GM19099 (cell line): ENCODE results near the gene MPST.

Experiments
- POLR2A ChIP-seq: IDR thresholded peaks from 3 replicates; pipeline ENCODE4 v1.6.1; 2011; ENCODE audit warnings: low read depth; ENCODE audit not compliant: insufficient read length; ENCODE audit errors: extremely low read depth

MPST gene

DNA sequence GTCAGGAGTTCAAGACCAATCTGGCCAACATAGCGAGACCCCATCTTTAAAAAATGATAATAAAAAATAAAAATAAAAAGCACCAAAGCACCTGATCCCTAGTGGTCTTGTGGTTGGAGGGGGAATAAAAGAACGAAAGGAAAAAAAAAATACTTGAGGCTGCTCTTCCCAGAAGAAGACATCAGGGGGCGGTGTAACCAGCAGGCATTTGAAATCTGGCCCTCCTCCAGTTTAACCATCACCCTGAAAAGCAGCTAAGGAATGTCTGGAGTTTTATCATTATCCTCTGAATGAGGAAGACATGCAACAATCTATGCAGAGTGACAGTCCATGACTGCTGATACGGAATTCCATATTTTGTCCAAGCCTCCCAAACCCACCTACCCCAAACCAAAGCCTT, 26.4 kb downstream of the MPST start:
- TF ChIP-seq POLR2A: no peak

DNA sequence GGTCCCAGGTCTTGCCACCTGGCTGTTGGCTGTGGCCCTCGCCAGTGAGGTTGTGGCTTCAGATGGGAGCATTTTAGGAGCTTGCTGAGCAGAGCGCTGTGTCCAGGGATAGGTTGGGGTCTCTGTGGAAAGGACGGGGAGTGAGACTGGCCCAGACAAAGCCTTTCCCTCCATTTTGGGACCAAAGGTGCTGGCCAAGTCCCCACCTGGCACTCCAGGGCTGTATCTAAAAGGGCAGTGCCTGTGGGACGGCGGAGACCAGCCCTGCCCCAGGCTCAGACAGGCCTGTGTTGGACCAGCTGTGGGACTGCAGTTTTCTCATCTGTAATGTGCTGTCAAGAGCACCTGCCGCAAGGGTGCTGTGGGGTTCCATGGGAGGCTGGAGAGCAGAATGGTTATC, 27.0 kb downstream of the MPST start:
- TF ChIP-seq POLR2A: no peak

DNA sequence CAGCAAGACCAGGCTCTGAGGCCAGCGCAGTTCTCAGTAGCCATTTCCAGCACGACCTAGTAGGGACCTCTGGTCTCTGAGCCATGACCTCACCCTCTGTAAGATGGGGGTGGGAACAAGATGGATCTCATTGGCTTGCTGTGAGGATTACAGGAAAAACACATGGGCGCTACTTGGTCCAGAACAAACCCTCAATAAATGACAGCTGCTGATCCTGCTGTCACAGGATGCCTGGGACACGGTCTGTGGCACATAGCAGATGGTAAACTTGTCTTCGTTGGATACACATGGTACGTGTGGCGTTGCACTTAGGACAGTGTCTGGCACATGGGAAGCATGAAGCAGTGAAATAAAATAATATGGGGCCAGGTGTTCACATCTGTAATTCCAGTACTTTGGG, 27.5 kb downstream of the MPST start:
- TF ChIP-seq POLR2A: no peak

DNA sequence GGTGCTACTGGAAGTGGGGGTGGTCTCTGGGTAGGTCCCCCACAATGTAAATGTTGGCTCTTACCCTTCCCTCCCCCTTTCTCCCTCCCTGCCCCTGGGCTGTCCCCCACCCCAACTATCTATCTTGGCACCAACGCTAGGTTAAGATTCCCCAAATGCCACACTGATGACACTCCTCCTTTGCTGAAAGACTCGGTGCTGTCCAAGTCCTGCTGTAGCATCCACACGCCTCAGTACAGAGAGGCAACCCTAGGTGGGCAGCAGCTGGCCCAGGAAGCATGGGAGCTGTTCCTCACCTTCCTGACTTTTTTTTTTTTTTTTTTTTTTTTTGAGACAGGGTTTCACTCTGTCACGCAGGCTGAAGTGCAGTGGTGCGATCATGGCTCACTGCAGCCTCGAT, 28.6 kb downstream of the MPST start:
- no peak for TF ChIP-seq POLR2A

DNA sequence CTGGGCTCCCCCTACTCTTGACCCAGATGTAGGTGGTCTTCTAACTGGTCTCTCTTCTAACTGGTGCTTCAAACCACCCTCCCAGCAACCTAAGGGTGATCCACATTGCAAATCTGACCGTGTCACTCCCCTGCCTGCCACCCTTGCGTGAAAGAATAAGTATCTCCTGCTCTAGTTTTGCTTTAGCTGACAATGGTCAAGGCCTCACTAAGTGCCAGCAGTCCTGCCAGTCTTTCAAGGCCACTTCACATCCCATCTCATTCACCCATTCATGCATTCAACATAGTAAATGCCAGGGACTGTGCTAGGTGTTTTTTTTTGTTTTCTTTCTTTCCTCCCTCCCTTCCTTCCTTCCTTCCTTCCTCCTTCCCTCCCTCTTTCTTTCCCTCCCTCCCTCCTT, 29.7 kb downstream of the MPST start:
- no peak for TF ChIP-seq POLR2A

DNA sequence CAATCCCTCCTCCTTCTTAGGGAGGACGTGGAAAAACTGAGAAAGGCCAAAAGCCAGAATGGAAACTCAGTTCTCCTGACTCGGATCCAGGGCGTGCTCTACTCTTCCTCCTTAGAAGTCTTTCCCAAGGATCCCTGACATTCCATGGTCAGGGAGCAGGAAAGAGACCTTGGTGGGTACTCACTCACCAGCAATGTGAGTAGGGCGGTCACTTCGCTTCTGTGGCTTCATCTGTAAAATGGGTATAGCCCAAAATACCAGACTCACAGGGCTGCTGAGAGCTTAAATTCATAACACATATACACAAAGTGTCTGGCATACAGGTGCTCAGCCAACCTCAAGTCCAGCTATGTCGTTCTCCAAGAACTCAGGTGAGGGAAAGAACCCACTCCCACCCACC, 31.4 kb downstream of the MPST start:
- no peak for TF ChIP-seq POLR2A

DNA sequence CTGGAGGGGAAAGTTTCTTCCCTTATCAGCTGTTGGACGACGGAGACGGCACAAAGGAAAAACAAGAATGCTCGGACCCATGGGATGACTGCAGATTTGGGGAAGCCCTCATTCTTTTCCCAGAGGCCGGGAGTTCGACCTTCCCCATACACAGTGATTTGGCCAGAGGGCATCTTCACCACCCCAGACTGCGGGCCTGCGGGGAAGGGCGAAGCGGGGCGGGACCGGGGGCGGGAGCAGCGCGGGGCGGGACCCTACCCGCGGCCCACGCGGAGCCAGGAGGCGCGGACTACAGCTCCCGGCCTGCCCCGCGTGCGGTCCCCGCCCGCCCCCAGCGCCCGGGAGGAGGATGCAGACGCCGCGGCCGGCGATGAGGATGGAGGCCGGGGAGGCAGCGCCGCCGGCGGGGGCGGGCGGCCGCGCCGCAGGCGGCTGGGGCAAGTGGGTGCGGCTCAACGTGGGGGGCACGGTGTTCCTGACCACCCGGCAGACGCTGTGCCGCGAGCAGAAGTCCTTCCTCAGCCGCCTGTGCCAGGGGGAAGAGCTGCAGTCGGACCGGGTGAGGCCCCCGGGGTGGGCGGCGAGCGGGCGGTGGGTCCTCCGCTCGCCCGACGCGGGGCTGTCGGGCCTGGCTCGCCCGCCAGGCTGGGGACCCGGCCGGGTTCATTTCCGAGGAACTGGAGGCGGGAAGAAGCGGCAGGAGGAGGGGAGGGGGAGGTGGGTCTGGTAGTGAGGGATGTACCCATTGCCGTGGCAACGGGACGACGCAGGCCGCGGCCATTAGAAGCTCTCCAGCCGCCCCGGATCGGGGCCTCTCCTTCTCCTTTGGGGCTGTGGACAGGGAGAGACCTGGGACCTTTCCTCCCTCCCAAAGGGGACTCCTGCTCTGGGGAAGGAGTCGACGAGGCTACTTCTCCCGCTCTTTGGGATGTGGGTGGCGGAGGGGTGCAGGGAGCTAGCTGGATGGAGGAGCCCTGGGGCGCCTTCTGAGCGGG, 32.1 kb downstream of the MPST start, which contains the start of gene KCTD17:
KCTD17 (plus strand) TSS at position 352 of the 995 bp plus-strand sequence; CDS start at position 371, 19 bp downstream.
- TF ChIP-seq POLR2A: peak; percentile 57

DNA sequence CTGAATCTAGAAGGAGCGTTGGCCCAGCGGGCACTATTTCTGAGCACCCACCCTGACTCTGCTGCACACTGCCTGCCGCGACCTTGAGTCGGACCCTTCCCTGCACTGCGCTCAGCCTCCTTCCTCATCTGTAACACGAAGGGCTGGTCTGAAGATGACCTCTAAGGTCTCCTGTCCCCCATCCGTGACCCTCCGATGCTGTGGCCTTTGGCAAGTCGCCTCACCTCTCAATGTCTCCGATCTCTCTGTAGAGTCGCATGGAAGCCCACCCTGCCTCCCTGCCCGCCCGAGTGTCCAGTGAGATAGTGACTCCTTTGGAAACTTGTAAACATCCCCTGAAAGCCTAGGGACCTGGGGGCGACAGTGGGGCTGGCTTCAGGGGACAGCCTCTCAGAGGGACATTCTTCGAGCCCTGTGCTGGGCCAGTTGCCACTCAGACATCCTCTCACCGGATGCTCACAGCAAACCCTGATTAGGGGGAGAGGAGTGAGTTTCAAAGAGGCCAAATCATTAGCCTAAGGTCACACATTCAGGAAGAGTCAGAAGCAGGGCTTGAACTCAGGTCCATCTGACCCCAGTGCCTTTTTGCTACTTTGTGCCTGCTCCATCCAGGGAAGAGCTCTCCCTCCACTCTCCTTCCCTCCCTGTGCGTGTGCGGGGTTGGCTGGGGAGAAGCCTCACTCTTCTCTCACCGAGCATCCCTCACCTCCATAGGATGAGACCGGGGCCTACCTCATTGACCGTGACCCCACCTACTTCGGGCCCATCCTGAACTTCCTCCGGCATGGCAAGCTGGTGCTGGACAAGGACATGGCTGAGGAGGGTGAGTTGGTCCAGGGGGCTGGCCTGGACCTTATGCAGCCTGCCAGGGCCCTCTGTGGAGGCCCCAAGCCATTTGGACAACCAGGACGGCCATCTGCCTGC, 33.1 kb downstream of the MPST start:
- no peak for TF ChIP-seq POLR2A

DNA sequence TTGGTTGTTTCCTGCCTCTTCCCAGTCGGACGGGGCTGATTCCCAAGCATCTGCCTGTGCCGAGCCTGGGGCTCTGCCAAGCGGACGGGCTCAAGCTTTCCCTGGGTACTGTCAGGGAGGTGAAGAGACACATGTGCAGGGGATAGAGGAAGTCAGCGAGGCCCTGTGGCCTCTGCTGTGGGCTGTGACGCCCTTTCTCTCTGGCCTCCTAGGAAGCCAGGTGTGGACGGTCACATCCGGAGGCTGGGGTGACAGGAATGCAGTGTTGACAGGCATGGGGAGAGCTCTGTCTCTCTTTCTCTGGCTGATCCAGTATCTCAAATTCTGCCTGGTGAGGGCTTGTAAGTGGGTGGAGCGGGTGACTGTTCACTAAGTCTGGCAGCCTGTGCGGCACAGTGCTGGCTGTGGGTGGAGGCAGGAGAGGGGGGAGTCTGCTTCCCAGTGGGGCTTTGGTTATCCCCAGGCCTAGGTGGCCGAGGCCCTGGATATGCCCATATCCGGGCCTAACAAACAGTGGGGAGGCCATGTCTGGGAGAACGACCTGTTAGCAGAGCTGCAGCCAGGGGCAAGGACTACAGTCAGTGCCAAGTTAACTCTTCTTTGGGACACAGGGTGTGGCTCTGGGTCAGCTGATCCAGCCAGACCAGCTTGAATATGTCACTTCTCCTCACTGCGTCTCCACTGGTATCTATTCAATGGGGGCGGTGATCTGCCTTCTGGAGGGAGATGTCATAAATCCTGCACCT, 33.9 kb downstream of the MPST start:
- TF ChIP-seq POLR2A: no peak

DNA sequence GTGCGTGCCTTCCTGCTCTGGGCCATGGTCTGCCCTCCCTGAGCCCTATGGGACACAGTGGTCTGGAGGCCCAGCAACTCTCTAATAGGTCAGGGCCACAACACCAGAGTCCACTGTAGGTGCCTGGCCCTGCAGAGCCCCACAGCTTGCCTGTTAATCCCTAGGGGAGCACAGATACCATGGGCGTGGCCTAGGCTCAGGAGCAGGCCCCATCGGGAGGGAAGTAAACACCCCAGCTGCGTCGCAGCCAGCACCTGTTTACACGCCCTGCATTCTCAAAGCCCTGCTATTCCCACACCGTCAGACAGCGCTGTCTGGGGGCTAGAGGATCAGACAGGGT, 34.5 kb downstream of the MPST start:
- no peak for TF ChIP-seq POLR2A

DNA sequence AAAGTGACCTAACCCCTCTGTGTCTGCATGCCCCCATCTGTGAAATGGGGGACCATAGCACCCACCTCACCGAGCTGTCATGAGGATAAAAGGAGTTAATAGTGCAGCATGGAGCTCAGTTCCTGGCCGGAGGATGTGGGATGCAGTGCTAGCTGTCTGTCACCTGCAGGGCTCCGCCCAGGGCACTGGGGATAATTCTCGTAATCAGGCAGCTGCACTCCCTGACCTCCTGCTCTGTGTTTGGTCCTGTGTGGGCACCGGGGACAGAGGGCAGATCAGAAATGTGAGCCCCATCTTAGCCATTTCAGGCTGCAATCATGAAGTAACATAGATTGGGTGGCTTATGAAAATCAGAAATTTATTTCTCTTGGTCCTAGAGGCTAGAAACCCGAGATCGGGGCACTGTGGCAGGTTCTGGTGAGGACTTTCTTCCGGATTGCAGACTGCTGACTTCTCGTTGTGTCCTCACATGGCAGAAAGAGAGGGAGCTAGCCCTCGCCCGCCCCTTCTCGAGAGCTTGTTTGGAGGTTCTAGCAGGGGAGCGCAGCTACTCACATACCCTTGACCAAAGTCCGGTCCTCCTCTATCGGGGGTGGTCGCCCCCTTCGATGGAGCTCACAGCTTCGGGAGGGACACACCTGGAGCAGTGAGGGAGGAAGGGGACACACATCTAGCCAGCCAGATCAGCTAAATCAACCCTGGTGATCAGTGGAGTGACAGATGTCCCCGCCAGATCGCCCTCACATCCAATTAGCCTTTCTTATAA, 35.2 kb downstream of the MPST start:
- TF ChIP-seq POLR2A: no peak

DNA sequence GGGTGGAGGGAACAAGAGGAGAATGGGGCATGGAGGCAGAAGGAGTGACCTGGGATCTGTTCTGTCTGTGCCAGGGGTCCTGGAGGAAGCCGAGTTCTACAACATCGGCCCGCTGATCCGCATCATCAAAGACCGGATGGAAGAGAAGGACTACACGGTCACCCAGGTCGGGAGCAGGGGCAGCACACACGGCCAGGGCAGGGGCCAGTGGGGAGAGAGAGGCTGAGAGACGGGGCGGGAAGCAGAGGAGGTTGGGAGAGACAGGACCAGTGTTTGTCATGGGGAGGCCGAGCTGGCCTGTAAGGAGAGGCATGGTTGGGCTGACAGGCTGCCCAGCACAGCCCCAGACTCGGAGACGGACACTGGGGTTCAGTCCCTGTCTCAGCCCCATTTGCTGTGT, 36.7 kb downstream of the MPST start:
- TF ChIP-seq POLR2A: no peak

DNA sequence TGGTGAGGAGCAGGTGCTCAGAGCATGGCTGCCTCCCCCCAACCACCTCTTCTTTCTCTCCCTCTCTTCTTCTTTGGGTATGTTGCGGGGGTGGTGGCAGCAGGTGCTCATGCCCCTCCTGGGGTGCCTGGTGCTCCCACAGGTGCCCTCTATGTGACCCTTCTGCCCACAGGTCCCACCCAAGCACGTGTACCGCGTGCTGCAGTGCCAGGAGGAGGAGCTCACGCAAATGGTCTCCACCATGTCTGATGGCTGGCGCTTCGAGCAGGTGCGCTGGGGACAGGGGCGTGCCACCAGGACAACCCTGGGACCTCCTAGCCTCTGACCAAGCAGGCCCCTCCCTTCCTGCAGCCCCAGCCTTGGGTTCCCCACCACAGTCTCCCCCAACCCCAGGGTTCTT, 37.7 kb downstream of the MPST start:
- TF ChIP-seq POLR2A: no peak
